SJCRH30 (cell line): Measurements from ENCODE around the gene ME3. TPM values are rescaled to one million over a fixed set of nuclear protein-coding genes. Genes with fewer than 3 reads are reported as not detected.

Experiments used
- DNase-seq, 2 experiments: peaks; one replicate each; pipeline ENCODE4 v3.0.0-alpha.2; 2015 to 2020
- H3K27ac ChIP-seq: fragments of 250-450 bp; sonication (Bioruptor Pico); 2 replicates; pipeline ENCODE4 v1.5.1; 2020; ENCODE audit warnings: mild to moderate bottlenecking, moderate library complexity
- H3K27me3 ChIP-seq: fragments of 250-450 bp; sonication (Bioruptor Pico); 2 replicates; pipeline ENCODE4 v1.5.1; 2020; ENCODE audit warnings: mild to moderate bottlenecking, moderate library complexity
- H3K36me3 ChIP-seq: fragments of 250-450 bp; sonication (Bioruptor Pico); 2 replicates; pipeline ENCODE4 v1.5.1; 2020; ENCODE audit warnings: mild to moderate bottlenecking, moderate library complexity
- H3K4me1 ChIP-seq: fragments of 250-450 bp; sonication (Bioruptor Pico); 2 replicates; pipeline ENCODE4 v1.5.1; 2020; ENCODE audit warnings: mild to moderate bottlenecking, moderate library complexity
- H3K4me3 ChIP-seq: fragments of 250-450 bp; sonication (Bioruptor Pico); 2 replicates; pipeline ENCODE4 v1.5.1; 2020; ENCODE audit warnings: mild to moderate bottlenecking, moderate library complexity
- H3K9me3 ChIP-seq: fragments of 250-450 bp; sonication (Bioruptor Pico); replicated peaks from 2 replicates; pipeline ENCODE4 v1.5.1; 2020; ENCODE audit warnings: mild to moderate bottlenecking, moderate library complexity
- total RNA-seq: library from RNA; depleted of rRNA; stranded (reverse); fragments of >200 nt; shearing (Covaris generic); gene quantifications from 2 replicates; pipeline ENCODE4 v1.2.3, GENCODE V29; 2014; rRNA removed

ME3 gene
- total RNA-seq, 1 experiment from 2014 or later: not detected

- Histone ChIP-seq H3K9me3 (no peaks in the 10 kb centered on the region), H3K36me3 (no peaks in the 10 kb centered on the region), H3K4me1 (no peaks in the 10 kb centered on the region), H3K27ac (no peak overlapping the region), H3K27me3 (no peaks in the 10 kb centered on the region), H3K4me3 (no peak overlapping the region)
- DNase-seq: no peak
These were observed 269.0 kb downstream of the ME3 start for GRCh38 chr11:86403458-86403857.

- Histone ChIP-seq H3K36me3 (no peaks in the 10 kb centered on the region), H3K27me3 (no peaks in the 10 kb centered on the region), H3K4me3 (no peak overlapping the region), H3K27ac (no peak overlapping the region), H3K9me3 (no peaks in the 10 kb centered on the region), H3K4me1 (no peaks in the 10 kb centered on the region)
- DNase-seq: no peak
These were observed 274.3 kb downstream of the ME3 start for GRCh38 chr11:86398106-86398505.

GRCh38 chr11:86397351-86397750, 275.1 kb downstream of the ME3 start:
- H3K27ac ChIP-seq: no peak overlapping the region
- no peaks in the 10 kb centered on the region for H3K9me3 ChIP-seq
- no peaks in the 10 kb centered on the region for H3K27me3 ChIP-seq
- no peak for DNase-seq
- no peaks in the 10 kb centered on the region for H3K36me3 ChIP-seq
- H3K4me3 ChIP-seq: no peak overlapping the region
- no peaks in the 10 kb centered on the region for H3K4me1 ChIP-seq

GRCh38 chr11:86396396-86396795, 276.0 kb downstream of the ME3 start:
- no peaks in the 10 kb centered on the region for H3K36me3 ChIP-seq
- no peaks in the 10 kb centered on the region for H3K9me3 ChIP-seq
- H3K27ac ChIP-seq: no peak overlapping the region
- H3K4me3 ChIP-seq: no peak overlapping the region
- H3K4me1 ChIP-seq: no peaks in the 10 kb centered on the region
- no peak for DNase-seq
- H3K27me3 ChIP-seq: no peaks in the 10 kb centered on the region

- no peak overlapping the region for H3K27ac ChIP-seq
- H3K9me3 ChIP-seq: no peaks in the 10 kb centered on the region
- no peaks in the 10 kb centered on the region for H3K27me3 ChIP-seq
- H3K4me3 ChIP-seq: no peak overlapping the region
- no peaks in the 10 kb centered on the region for H3K36me3 ChIP-seq
- no peaks in the 10 kb centered on the region for H3K4me1 ChIP-seq
- no peak for DNase-seq
These were observed 277.3 kb downstream of the ME3 start for GRCh38 chr11:86395061-86395551.

Other genes with a start within 250 kb of the ME3 start
- gene PRSS23, start 127.9 kb upstream of the ME3 start, total RNA-seq: 1.4 and 1.5 TPM in 2 replicates